ENCODE measurements around the gene PLXDC2.

PLXDC2 gene

DNA sequence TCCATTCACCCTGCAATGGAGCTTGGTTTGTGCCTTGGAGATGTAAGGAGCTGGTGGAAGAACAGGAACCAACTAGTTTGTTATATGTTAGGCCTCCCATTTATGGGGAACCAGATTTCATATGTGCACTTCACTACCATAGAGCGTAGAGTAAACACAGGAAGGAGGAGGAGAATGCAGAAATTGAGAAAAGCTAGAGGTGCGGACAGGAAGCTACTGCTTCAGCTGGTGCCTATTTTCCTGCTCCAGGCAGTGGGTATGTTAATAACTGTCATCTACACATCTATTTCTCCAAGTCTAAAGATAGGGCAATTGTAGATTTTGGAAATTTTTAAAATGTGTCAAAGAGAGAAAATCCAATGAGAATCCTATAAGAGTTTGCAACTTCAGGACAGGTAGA lies 482.2 kb downstream of the PLXDC2 start:
- no peak for DNase-seq

DNA sequence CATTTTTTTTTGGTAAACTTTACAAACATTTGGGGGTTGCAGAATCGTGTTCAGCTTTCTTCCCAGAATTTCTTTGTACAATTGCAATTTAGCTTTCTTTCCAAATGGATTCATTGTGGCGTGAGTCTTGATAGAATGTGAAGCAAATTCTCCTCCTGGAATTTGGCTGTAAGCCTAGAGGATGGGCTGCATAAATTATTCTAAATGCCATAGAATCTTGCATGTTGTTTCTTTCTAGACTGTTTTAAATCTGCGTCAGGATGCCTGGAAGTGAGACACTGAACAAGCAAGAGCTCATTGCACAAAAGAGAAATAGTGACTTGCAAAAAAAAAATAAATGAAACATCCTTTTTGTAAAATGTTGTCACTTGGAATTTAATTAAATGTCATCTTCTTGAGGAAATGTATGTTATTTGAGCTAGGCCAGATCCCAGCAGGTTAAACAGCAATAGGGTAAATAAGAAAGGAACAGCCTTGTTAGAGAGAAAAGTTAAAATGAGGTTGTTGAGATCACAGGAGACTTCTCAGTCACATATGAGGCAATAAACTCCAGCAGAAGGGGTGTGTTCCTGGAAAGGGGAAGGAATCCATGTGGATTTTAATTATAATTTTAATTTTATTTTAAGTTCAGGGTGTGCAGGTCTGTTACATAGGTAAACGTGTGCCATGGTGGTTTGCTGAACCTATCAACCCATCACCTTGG lies 483.0 kb downstream of the PLXDC2 start:
- no peak for DNase-seq

DNA sequence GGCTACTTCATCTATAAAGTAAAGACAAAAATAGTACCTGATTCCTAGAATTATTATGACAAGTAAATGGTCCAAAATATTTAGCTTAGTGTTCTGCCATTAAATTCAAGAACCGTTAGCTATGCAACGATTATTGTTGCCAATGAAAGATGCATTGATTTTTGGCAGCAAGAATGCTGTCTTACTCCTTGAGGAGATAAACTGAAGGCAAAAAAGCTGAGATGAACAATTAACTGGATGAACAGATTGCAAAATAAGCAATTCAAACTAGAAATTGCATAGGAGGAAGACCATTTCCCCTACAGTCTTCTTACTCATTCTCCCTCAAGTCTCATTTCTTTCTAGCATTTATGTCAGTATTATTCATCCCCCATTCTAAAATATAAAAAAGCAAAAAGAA lies 484.5 kb downstream of the PLXDC2 start:
- no peak for DNase-seq

DNA sequence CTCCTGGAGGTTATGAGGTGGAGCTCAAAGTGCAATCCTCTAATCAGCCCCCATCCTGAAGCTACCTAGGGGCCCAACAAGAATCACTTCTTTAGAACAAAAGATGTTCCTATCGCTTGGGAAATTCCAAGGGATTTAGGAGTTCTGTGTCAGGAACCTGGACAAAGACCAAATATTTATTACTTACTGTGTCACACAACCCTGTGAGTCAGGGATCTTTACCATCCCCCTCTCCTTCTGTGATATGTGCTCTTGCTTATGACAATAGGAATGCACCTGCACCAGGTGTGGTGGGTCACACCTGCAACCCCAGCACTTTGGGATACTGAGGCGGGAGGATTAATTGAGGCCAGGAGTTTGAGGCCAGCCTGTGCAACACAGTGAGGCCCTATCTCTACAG lies 485.8 kb downstream of the PLXDC2 start:
- DNase-seq = no peak

DNA sequence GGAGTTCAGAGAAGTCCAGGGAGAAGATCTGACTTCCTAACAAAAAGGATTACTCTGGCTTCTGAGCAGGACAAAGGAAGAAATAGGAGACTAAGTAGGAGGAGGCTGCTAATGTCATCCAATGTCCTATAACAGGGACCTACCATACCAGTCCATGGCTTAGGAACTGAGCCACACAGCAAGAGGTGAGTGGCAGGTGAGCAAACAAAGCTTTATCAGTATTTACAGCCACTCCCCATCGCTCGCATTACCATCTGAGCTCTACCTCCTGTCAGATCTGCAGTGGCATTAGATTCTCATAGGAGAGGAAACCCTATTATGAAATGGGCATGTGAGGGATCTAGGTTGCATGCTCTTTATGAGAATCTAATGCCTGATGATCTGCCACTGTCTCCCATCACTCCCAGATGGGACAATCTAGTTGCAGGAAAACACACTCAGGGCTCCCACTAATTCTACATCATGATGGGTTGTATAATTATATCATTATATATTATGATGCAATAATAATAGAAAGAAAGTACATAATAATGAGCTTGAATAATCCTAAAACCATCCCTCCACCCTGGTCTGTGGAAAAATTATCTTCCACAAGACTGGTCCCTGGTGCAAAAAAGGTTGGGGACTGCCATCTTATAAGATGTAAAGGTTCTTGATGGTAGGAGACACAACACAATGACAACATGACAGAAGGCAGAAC lies 487.4 kb downstream of the PLXDC2 start:
- no peak for DNase-seq

DNA sequence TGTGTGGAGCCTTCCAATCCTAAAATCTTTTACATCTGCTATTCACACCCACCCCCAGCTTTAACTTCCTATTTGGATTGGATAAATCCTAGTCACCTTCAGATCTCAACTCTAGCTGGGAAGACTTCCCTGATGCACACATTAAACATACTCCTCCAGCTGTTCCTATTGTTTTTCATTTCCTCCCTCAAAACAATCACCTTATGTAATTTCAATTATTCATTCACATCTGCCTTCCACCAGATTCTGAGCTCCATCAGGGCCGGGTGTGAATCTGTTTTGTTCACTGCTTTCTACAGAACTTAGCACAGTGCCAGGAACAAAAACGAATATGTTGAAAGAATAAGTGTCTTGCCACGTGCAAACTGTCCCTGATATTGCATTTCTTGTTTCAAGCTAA lies 497.4 kb downstream of the PLXDC2 start:
- no peak for DNase-seq

DNA sequence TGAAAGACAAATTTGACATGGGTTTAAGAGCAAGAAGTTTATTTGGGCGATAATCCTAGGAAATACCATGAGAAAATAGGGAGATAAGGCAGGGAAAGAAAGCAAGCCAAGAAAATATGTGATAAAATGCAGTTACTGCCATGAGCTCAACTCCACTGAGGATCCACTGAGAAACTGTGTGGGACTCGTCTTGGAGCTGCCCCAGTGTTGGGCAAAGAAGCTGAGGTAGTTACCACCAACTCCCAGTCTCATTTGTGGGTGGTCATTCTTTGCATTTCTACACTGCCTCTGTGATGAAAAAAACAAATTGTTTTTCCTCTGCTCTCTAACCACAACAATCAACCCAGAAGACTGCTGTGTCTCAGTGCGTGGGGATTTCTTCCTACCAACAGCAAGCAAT lies 498.2 kb downstream of the PLXDC2 start:
- no peak for DNase-seq

DNA sequence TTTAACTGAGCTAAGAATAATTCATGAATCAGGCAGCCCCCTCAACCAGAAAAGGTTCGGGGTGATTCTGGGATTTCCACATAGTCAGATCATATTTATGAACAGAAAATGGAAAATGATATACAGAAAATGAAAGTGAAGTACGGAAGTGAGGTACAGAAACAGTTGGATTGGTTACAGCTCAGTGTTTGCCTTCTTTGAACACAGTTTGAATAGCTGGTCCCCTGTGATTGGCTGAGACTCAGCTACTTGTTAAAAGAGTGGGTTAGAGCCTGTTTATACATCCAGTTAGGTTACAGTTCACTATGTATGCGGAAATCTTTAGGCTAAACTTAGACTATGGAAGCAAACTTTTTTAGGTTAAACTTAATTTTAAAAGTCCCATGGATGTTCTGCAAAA lies 511.7 kb downstream of the PLXDC2 start:
- DNase-seq = no peak

DNA sequence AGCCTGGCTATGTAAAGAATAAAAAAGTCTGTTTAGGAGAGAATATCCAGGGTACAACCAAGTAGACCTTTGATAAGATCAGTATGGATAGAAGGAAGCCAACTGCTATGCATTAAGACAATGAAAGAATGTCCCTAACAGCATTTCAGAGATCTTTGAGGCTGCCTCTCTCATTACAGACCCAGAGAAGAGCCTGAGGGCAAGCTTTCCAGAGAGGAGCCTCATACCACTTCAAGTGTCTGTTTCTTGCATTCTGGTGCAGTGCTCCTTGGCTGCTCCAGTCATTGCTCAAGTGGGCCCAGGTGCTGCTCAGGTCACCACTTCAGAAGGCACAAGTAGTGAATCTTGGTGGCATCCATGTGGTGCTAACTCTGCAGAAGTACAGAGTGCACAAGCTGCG lies 514.0 kb downstream of the PLXDC2 start:
- no peak for DNase-seq

DNA sequence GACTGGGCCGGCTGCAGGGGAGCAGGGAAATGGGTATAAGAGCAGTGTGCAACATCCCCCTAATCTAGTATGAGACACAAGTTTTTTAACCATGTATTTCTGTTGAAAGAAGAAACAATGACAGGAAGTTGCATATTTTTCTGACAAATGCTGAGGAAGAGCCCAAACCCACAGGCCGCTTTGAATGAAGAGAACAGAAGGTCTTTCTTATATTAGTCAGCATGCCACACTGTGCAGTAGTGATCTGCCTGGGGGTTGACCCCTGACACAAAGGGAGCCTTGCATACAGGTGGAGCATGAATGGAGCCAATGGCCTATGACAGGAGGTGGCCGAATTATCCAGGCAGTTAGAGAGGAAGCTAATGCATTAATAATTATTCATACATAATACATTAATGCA lies 518.3 kb downstream of the PLXDC2 start:
- DNase-seq = no peak

Data from inflammatory macrophage treated with lipopolysaccharide for 4 hours (primary cell).